Stimulated activated CD4-positive, alpha-beta T cell treated with anti-CD3 and anti-CD28 coated beads, Interleukin-1b, Interleukin-23, amount 100 ng/mL, for 24 hours (primary cell): ENCODE measurements around the gene CYTH4.
A peak's percentile ranks its signal among the peaks of the same experiment; 100 is the strongest.

Experiments used
- DNase-seq, 4 experiments: peaks; one replicate each; pipeline ENCODE4 v3.0.0-alpha.2; 2020; ENCODE audit warnings: low read depth in 4 of 4, low spot score in 1 of 4

Gene CYTH4

GRCh38 chr22:37288521-37288920 is 6.2 kb downstream of the CYTH4 start:
- no peak for DNase-seq

- DNase-seq: no peak
Measured at GRCh38 chr22:37289156-37289735, 6.9 kb downstream of the CYTH4 start.

GRCh38 chr22:37290737-37291136 is 8.4 kb downstream of the CYTH4 start:
- DNase-seq: no peak

GRCh38 chr22:37291559-37292298 is 9.4 kb downstream of the CYTH4 start:
- DNase-seq: no peak

- no peak for DNase-seq
Measured at GRCh38 chr22:37292641-37293040, 10.3 kb downstream of the CYTH4 start.

GRCh38 chr22:37293172-37293571 is 10.9 kb downstream of the CYTH4 start:
- DNase-seq: no peak

- DNase-seq: no peak
Measured at GRCh38 chr22:37294747-37295146, 12.4 kb downstream of the CYTH4 start.

- no peak for DNase-seq
Measured at GRCh38 chr22:37295213-37295886, 13.0 kb downstream of the CYTH4 start.

- DNase-seq: no peak
Measured at GRCh38 chr22:37295946-37296345, 13.6 kb downstream of the CYTH4 start.

GRCh38 chr22:37298748-37299495 is 16.6 kb downstream of the CYTH4 start:
- DNase-seq: no peak

GRCh38 chr22:37299969-37300509 is 17.7 kb downstream of the CYTH4 start:
- no peak for DNase-seq

GRCh38 chr22:37300551-37301017 is 18.3 kb downstream of the CYTH4 start:
- DNase-seq: no peak

GRCh38 chr22:37301144-37301830 is 19.0 kb downstream of the CYTH4 start:
- no peak for DNase-seq

GRCh38 chr22:37302674-37303555 is 20.6 kb downstream of the CYTH4 start:
- no peak for DNase-seq

- DNase-seq: peak in 2 of 4 experiments; percentile 46 to 72
Measured at GRCh38 chr22:37303821-37304274, 21.5 kb downstream of the CYTH4 start.

GRCh38 chr22:37304595-37305343 is 22.5 kb downstream of the CYTH4 start:
- DNase-seq: no peak

GRCh38 chr22:37305887-37306286 is 23.6 kb downstream of the CYTH4 start:
- no peak for DNase-seq

- no peak for DNase-seq
Measured at GRCh38 chr22:37306494-37306829, 24.2 kb downstream of the CYTH4 start.
